ELR (cell line): ENCODE data around the gene SERPINA4.

Source experiments
- DNase-seq: peaks from one replicate; pipeline ENCODE4 v3.0.0-alpha.2; 2015; ENCODE audit warnings: low read depth

SERPINA4 gene

DNA sequence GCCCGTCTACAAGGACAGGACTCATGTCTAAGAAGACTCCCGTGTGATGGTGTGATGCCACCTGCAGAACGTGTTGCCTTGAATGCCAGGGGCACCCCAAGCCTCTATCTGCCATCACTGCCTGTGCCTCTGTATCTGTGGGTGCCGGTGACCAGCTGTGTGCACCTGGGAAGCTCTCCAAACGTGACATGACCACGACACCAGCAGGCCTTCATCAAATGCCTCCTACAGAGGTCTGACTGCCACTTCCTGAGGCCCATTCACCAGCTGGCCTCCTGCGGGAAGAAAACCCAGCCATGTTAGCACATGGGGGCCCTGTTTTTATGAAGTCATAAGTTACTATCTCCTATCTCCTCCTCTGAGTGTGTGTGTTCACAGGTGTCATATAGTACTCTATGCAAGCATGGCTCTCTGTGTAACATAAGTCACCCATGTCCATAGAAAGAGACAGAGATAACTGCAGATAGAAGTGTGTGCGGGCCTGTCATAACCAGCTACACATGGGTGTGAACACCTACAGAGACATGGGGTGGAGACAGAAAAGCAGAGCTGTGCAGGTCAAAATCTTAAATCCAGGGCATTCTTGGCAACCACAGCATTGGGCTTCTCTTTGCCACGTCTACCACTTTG, 18.3 kb upstream of the SERPINA4 start:
- no peak for DNase-seq

DNA sequence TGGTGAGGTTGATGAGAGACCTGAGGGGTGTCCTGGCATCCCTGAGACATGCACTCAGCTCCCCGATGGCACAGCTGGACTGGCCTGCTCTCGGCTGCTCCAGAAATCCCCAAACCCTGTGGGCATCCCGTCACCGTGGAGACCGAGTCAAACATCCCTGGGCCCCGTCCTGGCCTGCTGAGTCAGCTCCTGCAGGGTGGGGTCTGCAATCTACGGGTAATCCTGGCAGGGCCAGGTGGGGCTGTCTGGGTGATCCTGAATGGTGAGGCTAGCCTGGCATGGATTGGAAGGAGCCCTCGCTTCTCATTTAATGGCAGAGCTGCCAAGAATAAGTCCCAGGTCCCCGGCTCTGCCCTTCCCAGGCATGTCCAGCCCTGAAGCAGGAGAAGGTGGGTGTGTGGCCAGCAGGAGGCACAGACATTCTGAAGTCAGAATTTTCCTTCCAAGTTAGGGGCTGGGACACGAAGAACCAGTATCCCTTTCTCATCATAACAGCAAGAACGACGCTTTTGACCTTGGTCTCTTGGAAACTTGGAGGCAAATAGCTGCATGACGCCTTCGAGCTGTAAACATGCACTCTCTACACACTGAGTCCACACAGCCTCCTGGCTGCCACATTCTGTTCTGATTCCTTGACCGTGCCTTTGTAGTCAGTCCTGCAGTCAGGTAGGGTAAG, 17.7 kb upstream of the SERPINA4 start:
- no peak for DNase-seq

DNA sequence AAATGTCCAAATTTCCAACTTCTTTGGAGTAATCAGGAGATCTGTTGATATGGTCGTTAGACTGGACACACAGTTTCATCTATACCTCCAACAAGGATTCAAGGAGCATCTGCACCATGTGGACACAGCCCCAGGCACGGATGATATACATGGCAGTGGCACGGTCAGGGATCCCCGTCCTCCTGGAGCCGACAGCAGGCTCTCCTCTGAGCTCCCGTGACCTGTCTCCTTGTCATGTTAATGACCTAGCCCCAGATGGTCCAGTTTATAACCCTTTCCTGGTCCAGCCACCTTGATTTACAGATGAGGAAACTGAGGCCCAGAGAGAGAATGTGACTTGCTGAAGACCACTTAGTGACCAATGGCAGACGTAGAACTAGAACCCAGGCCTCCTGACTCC, 16.5 kb upstream of the SERPINA4 start:
- DNase-seq, result no peak

DNA sequence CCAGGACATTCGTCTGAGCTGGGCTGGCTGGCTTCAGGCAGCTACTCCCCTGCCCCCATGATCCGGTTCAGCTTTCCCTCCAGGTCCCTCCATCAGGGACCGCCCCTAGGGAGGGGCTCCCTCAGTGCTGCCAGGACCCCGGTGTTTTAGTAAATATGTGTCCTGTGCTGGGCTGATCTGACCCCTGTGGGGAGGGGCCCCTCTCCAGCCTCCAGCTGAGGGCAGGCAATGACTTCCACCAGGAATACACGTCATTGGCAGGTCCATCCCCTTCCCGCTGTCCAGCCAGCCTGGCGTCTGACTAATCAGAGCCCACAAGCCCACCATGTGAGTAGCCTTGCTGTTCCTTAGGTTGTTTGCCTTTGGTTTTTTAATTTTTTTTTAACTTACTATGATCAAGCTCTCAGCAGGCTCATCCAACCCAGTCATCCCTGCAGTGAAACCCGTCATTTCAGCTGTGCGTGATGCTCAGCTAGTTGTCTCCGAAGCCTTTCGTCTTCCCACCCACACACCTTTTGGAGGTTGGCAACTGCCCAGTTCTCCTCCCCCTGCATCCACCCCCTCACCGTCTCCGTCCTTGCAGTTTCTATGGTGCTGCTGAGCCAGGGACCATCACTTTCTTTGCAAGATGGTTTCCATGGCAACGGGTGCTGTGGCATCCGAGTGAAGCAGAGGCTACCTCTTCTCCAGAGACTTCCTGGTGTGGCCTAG, 16.0 kb upstream of the SERPINA4 start:
- DNase-seq, result no peak

DNA sequence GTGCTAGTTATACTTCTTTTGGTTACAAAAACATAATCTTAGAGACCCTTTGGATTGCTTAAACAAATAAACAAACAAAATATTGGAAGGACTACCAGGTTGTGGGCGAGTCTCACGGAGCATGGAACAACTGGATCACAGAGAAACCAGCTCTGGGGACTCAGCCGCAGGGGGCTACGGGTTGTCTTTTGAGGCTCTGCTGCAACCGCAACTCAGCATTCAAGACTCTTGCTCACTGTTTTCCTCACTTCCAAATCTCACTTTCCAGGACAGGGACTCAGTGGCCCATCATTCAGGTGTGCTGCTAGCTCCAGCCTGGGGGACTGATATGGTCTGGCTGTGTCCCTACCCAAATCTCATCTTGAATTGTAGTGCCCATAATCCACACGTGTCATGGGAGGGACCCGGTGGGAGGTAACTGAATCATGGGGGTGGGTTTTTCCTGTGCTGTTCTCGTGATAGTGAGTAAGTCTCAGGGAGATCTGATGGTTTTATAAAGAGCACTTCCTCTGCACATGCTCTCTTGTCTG, 14.0 kb upstream of the SERPINA4 start:
- DNase-seq, result no peak

DNA sequence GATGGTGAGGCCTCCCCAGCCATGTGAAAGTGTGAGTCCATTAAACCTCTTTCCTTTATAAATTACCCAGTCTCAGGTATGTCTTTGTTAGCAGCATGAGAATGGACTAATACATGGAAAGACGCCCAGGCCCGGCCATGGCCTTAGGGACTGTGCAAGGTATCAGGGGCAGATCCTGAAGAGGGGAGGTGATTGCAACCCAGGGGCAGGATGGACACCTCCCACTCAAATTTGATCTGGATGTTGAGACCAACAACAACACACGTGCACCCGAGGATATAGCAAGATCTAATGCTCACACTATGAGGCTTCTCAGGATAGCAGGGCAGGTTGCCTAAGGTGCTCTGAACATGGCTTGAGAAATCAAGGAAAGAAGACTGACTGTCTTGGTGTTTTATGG, 13.5 kb upstream of the SERPINA4 start:
- no peak for DNase-seq

DNA sequence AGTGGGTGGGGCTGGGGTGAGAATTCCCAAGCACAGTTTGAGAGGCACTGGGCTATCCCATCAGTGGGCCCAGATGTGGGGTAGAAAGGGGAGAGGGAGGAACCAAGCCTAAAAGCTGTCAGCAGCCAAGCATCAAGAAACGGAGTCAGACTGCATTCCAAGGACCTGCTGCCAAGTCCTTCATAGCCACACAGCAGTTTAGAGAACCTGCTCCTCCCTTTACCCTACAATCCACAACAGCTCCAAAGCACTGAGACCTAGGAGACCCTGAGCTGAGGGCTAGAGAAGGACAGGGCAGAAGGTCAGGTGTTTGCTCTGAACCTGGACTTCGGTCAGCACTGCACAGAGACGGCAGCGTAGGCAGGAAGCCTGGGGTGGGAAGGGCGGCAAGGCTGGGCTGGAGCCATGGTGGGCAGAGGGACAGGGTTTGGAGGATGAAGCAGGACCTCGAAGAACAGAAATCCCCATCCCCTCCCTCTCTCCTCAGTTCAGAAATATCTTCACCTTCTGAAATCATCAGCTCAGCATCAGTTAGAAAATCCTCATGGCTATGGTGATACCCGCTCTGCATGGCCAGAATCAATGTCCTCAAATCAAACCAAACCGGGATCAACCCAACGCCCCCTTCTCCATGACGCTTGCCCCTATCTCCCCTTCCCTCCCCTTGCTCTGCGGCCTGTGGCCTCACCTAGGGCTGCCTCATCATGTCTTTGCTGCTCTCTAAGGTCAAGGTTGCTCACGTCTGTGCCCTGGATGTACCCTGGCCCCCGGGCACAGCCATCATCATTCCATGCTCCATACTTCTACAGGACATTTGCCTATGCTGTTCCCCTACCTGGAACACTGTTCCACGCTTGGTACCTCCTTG, 12.9 kb upstream of the SERPINA4 start:
- DNase-seq, result no peak

DNA sequence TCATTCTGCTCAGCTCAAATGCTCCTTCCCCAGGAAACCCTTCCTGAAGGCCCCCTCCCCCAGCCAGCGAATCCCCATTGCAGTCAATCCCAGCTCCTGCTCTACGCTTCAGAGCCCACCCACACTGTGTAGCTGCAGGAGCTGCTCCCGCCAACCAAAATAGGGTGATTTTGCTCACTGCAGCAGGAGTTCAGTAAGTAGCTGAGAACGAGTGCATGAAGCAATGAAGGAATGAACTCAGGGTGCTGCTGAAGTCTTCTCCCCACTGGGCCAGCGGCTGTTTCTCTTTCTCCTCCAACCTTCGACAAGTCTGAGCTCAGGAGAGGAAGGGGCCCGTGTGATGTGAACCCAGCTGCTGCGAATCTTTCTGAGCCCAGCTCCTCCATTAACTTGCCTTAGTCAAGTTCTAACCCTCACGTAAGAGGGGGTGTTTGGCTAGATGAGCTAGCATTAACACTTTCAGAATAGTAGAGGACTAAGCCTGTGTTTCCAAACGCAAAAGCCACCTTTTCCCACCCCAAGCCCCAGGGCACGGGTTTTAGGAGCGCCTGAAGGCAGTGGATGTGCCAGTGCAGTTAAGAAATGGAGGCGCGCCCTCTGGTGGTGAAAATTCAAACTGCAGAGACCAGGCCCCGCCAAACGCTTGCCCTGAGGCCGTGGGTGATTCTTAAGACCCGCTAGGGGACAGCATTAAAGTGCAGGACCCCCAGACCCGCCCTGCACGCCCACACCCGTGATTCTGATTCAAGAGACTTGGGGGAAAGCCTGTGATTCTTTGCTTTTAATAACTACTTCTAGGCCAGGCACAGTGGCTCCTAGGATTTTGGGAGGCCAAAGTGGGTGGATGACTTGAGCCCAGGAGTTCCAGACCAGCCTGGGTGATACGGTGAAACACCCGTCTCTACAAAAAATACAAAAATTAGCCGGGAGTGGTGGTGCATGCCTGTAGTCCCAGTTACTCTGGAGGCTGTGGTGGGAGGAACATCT, 11.9 kb upstream of the SERPINA4 start:
- DNase-seq, result peak; percentile 68

DNA sequence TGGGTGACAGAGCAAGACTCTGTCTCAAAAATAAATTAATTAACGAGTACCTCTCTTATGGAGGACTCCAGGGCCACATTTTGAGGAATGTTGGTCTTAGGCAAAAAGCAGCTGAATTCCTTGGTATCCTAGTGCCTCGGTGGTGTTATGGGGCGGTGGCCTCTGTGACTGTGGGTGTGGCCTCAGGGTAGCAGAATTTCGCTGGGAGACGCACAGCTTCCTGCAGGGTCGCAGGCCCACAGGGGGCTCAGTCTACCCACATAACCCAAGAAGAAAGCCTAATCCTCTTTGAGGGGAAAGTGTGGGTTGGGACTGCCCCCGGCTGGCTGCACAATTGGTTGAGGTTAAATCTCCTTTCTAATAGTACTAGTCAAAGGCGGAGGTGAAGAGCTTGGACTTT, 11.2 kb upstream of the SERPINA4 start:
- DNase-seq, result no peak

DNA sequence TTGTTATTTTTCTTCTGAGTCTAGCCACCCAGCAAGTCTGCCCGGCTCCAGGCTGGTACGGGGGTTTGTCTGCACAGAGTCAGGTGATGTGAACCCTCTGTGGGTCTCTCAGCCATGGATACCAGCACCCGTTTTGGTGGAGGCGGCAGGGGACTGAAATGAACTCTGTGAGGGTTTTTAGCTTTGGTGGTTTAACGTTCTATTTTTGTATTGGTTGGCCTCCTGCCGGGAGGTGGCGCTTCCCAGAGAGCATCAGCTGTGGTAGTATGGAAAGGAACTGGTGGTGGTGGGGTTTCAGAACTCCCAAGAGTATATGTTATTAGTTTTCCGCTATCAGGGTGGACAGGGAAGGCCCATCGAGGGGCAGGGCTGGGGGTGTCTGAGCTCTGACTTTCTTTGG, 5.3 kb upstream of the SERPINA4 start:
- DNase-seq, result no peak

DNA sequence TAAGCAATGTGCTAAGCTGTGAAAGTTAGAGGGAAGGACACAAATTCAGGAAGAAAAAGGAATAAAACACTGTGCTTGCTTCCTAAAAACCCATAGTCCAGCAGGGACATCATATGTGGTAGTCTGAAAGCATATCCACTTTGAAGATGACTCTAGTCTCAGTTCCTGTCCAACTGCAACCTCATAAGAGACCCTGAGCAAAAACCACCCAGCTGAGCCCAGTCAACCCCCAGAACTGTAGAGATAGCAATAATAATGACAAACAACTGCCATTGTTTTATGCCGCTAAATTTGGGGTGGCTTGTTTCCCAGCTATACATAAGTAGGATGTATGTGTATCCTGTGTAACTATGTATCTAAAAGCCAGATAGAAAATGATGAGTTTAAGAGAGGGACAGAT, 3.9 kb upstream of the SERPINA4 start:
- no peak for DNase-seq

DNA sequence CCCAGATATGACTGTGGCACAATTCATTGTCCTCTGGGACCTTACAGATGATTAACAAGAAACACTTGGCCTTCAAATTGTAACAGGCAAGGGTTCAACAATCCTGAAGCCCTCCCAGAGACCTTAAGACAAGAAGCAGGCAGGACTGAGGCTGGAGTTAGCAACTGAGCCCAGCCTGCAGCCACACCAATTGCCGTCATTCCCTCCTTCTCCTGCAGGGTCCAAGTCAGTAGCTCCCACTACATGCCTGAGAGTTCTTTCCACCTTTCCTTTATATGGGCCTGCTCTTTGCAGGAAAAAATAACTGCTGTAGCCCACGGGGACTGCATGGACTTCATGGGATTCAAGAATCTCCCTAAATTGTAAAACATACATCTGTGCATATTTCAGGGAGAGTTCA, 2.4 kb upstream of the SERPINA4 start:
- no peak for DNase-seq

DNA sequence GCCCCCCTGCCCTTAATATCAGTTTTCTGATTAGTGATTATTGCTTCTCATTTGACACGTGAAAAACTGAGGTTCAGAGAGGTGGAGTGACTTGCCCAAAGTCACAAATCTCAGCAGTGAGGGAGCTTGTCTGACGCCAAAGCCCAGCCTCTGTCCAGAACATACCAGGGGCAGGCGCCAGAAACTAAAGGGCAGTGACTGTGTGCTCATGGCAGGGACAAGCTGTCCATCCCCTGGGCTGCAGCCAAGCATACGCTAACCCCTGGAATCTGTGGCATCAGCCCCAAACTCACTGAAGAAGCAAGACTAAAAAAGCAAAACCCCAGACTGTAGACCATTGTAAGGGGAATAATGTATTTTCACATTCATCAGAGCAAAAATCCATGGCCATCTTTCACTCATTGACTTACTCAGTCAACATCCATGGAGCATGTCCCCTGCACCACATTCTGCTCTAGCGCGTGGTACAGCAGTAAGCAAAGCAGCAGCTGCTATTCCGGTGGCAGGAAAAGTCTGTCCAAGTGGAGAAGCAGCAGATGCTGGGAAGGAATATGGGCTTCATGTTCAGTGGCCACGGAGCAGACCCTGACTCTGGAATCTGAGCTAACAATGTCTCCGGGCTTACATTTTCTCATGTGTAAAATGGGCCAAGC, 1.5 kb upstream of the SERPINA4 start:
- no peak for DNase-seq

DNA sequence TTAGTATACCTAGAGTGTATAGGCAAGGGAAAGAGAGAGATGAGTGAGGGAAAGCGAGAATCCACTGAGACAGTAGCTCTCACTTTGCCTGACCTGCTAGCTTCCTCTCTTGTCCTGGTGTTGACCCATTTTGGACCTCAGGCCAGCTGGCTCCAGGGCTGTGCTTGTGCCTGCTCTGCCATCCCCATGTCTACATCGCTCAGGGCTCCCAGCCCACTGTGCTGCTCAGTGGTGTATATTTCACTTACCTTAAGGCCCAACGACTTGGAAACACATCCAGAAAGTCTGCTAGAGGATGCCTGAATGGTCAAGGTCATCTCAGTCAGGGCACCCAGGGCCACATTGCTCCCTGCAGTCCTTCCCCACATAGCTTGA, 964 bp upstream of the SERPINA4 start:
- no peak for DNase-seq

DNA sequence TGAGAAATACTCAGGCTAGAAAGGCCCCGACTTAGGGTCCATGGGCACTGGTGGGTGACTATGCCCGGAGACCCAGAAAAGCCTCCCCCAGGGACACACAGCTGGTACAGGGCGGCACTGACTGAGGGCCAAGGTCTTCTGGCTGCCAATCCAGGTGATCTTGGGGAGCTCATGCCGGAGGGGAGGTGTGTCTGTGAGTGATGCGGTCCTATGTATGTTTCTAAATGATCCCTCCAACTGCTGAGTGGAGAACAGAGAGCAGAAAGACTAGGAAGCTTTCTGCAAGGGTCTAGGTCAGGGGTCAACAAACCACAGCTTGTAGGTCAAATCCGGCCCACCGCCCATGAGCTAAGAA, 391 bp downstream of the SERPINA4 start:
- DNase-seq, result no peak

DNA sequence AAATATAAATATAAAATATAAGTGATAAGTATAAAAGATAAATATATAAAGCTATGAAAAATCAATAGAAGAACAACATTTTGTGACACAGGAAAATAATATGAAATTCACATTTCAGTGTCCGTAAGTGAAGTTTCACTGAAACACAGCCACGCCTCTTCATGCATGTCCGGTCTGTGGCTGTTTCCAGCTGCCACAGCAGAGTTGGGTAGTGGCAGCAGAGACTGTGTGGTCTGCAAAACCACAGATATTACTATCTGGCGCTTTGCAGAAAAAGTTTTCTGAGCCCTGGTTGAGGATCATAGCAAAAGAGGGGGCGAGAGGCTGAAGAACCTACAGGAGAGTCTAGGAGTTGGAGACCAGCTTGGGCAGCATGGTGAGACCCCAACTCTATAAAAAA, 780 bp downstream of the SERPINA4 start:
- no peak for DNase-seq

DNA sequence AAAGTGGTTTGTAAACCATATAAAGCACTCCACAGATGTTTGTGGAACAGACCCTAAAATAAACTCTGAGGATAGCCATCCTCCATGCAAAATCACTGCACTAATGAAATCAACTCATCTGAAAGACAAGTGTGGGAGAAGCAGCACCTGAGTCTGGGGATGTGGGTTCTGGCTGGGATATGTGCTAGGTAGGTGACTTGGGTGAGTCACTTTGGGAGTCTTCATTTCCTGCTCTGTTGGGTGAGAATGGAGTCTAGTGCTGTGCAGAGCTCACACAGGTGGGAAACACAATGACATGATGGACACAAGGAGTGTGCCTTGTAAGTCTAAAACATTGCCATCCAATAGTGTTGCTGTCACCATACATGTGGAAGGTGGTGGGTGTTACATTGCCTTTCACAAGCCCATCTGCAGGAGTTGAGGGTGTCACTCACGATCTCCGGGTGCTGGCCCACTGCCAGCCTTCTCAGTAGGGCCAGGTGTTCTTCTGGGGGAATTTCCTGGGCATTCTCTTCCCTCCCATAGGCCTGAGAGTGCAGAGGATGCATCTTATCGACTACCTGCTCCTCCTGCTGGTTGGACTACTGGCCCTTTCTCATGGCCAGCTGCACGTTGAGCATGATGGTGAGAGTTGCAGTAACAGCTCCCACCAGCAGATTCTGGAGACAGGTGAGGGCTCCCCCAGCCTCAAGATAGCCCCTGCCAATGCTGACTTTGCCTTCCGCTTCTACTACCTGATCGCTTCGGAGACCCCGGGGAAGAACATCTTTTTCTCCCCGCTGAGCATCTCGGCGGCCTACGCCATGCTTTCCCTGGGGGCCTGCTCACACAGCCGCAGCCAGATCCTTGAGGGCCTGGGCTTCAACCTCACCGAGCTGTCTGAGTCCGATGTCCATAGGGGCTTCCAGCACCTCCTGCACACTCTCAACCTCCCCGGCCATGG, 2.0 kb downstream of the SERPINA4 start:
- no peak for DNase-seq

DNA sequence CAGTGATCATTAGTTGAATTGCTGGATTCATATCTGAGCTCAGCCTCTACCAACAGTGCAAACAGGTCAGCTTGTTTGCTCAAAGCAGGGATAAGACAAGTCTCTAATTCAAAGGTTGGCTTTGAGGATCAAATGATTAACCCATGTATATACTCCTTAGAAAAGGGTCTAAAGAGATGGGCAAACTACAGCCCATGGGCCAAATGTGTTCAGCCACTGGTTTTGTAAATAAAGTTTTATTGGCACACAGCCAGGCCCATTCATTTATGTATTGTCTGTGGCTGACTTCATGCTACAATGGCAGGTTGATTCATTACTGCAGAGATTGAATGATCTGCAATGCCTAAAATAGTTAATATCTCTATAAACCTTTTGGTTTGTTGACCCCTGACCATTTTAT, 3.1 kb downstream of the SERPINA4 start:
- no peak for DNase-seq

DNA sequence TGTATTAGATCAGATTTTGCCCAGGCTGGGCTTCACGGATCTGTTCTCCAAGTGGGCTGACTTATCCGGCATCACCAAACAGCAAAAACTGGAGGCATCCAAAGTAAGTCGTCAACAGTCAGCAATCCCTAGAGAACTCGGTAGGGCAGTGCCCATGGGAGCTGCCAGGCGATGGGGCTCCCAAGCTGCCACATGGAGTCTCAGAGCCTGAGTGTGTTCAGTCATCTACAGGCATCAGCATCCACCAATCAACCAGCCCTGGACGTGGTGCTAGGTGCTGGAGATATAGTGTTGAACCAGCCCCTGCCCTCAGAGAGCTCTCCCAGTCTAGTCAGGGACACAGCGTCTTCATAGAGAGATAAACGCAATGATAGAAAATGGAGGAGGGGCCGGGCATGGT, 6.9 kb downstream of the SERPINA4 start:
- no peak for DNase-seq
